ENCODE data around the gene CWC22.

The CWC22 gene

DNA sequence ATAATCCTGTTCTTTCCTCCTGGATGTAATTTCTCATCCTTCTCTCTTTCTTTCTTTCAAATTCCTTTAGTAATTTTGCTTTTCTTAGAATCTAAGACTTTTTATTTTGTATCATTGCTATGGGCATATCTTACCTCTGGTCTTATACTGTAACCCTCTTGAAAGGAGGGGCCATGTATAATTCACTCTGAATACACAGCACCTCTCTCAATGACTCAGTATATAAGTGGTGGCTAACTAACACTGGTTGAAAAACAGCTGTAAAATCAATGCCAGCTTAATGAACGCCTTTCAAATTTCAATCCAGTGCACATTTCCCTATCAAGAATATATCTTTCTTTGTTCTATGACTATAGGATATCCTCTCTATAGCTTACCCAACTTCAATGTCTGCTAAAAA lies 53.7 kb downstream of the CWC22 start:
- Mint-ChIP-seq H3K4me1 (no peaks in the 10 kb centered on the region), H3K27me3 (ENCODE audit: low read depth) (no peaks in the 10 kb centered on the region), H3K27ac (no peak overlapping the region), H3K36me3 (ENCODE audit: low read depth) (peaks cover 52% of the 10 kb centered on the region), H3K9me3 (no peaks in the 10 kb centered on the region), H3K4me3 (no peak overlapping the region)
- no peak for TF ChIP-seq CTCF (IDR thresholded peaks at IDR 0.05; ENCODE audit: unreplicated experiment in 3 of 3)

DNA sequence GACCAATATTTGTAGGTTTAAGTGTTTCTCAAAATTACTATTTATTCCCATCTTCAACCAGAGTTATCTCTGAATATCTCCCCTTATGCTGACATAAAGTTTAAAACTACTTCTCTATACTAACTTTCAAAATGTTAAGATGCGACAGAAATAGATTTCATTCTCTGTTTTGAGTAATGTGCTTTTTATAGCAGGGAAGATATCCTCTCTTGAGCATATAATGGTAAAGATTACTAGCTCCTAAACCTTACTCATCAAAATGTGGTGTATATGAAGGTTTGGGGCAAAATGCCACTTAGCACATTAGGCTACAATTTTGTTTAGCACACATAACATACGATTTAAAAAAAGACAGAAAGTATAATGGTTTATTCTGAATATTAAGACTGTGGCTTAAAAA lies 54.4 kb downstream of the CWC22 start:
- TF ChIP-seq CTCF (IDR thresholded peaks at IDR 0.05; ENCODE audit: unreplicated experiment in 3 of 3): no peak
- H3K4me3 Mint-ChIP-seq: no peak overlapping the region
- H3K9me3 Mint-ChIP-seq: no peaks in the 10 kb centered on the region
- no peaks in the 10 kb centered on the region for H3K4me1 Mint-ChIP-seq
- peaks cover 50% of the 10 kb centered on the region for H3K36me3 Mint-ChIP-seq (ENCODE audit: low read depth)
- H3K27ac Mint-ChIP-seq: no peak overlapping the region
- no peaks in the 10 kb centered on the region for H3K27me3 Mint-ChIP-seq (ENCODE audit: low read depth)

- no peaks in the 10 kb centered on the region for H3K9me3 Mint-ChIP-seq
- H3K4me1 Mint-ChIP-seq: no peaks in the 10 kb centered on the region
- H3K27me3 Mint-ChIP-seq (ENCODE audit: low read depth): no peaks in the 10 kb centered on the region
- no peak overlapping the region for H3K27ac Mint-ChIP-seq
- no peak for TF ChIP-seq CTCF (IDR thresholded peaks at IDR 0.05; ENCODE audit: unreplicated experiment in 3 of 3)
- peaks cover 46% of the 10 kb centered on the region for H3K36me3 Mint-ChIP-seq (ENCODE audit: low read depth)
- H3K4me3 Mint-ChIP-seq: no peak overlapping the region
Measured at GRCh38 chr2:179951680-179952079, 55.4 kb downstream of the CWC22 start.

GRCh38 chr2:179950391-179950790 lies 56.7 kb downstream of the CWC22 start:
- TF ChIP-seq CTCF (IDR thresholded peaks at IDR 0.05; ENCODE audit: unreplicated experiment in 3 of 3): no peak
- no peaks in the 10 kb centered on the region for H3K27me3 Mint-ChIP-seq (ENCODE audit: low read depth)
- H3K4me1 Mint-ChIP-seq: no peaks in the 10 kb centered on the region
- no peaks in the 10 kb centered on the region for H3K9me3 Mint-ChIP-seq
- H3K4me3 Mint-ChIP-seq: no peak overlapping the region
- peaks cover 49% of the 10 kb centered on the region for H3K36me3 Mint-ChIP-seq (ENCODE audit: low read depth)
- no peak overlapping the region for H3K27ac Mint-ChIP-seq

- no peaks in the 10 kb centered on the region for H3K4me1 Mint-ChIP-seq
- H3K9me3 Mint-ChIP-seq: no peaks in the 10 kb centered on the region
- H3K36me3 Mint-ChIP-seq (ENCODE audit: low read depth): peaks cover 55% of the 10 kb centered on the region
- H3K4me3 Mint-ChIP-seq: no peak overlapping the region
- H3K27me3 Mint-ChIP-seq (ENCODE audit: low read depth): no peaks in the 10 kb centered on the region
- H3K27ac Mint-ChIP-seq: no peak overlapping the region
- no peak for TF ChIP-seq CTCF (IDR thresholded peaks at IDR 0.05; ENCODE audit: unreplicated experiment in 3 of 3)
Measured at GRCh38 chr2:179949438-179949837, 57.7 kb downstream of the CWC22 start.

- Mint-ChIP-seq H3K27ac (no peak overlapping the region), H3K4me1 (no peaks in the 10 kb centered on the region), H3K9me3 (no peaks in the 10 kb centered on the region), H3K27me3 (ENCODE audit: low read depth) (no peaks in the 10 kb centered on the region), H3K36me3 (ENCODE audit: low read depth) (peaks cover 55% of the 10 kb centered on the region), H3K4me3 (no peak overlapping the region)
- TF ChIP-seq CTCF (IDR thresholded peaks at IDR 0.05; ENCODE audit: unreplicated experiment in 3 of 3): no peak
Measured at GRCh38 chr2:179948058-179948457, 59.0 kb downstream of the CWC22 start.
